GM18507 (cell line): Measurements from ENCODE around the gene NOXO1.
"Not testable (repeated sequence)": the region's sequence is repeated elsewhere in the genome, so short reads cannot be mapped to it uniquely, and the experiment has no call there.

ENCODE experiments used
- DNase-seq: peaks from one replicate; pipeline ENCODE4 v3.0.0; 2011; ENCODE audit warnings: low read depth; ENCODE audit not compliant: insufficient read length; ENCODE audit errors: extremely low spot score
- FAIRE-seq: peaks from 2 replicates; lab custom pipeline; 2011; peaks lifted over from hg19 to GRCh38; lab: Jason Lieb, UNC

Gene NOXO1

DNA sequence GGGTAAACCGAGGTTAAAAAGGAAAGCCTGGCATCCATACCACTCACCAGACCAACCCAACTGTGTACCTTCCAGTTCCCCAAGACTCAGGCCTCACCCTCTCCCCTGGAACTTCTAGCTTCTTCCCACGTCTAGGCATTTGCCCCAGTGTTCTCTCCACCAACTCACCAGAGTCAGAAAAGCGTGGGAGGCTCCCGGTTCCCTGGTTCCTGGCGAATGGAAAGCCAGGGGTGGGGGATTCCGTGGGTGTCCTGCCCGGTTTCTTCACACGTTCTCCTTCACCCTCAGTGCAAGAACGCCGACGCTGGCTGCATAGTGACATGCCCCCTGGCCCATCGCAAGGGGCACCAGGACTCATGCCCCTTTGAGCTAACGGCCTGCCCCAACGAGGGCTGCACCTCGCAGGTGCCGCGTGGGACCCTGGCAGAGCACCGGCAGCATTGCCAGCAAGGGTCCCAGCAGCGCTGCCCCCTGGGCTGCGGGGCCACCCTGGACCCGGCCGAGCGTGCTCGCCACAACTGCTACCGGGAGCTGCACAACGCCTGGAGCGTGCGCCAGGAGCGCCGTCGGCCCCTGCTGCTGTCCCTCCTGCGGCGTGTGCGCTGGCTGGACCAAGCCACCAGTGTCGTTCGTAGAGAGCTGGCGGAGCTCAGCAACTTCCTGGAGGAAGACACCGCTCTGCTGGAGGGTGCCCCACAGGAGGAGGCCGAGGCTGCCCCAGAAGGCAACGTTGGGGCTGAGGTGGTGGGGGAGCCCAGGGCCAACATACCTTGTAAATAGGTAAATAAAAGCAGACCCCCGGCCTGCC, 12.9 kb downstream of the NOXO1 start:
- FAIRE-seq (no peak), DNase-seq (no peak)

DNA sequence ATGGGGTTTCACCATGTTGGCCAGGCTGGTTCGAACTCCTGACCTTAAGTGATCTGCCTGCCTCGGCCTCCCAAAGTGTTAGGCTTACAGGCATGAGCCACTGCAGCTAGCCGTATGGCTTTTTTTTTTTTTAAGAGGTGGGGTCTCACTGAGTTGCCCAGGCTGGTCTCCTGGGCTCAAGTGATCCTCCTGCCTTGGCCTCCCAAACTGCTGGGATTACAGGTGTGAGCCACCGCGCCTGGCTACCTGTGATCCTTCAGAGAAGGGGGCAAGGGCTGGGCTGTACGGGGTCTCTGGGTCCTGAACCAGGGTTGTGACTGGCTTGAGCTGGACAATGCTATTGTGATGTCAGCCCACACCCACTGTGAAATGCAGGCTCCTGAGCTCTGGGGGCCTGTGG, 14.8 kb downstream of the NOXO1 start, which contains the start of gene RNF151:
RNF151 (plus strand) TSS at position 397 of the 400 bp plus-strand sequence. CDS start 26 bp downstream, outside the sequence.
- no peak for FAIRE-seq
- DNase-seq, result no peak

DNA sequence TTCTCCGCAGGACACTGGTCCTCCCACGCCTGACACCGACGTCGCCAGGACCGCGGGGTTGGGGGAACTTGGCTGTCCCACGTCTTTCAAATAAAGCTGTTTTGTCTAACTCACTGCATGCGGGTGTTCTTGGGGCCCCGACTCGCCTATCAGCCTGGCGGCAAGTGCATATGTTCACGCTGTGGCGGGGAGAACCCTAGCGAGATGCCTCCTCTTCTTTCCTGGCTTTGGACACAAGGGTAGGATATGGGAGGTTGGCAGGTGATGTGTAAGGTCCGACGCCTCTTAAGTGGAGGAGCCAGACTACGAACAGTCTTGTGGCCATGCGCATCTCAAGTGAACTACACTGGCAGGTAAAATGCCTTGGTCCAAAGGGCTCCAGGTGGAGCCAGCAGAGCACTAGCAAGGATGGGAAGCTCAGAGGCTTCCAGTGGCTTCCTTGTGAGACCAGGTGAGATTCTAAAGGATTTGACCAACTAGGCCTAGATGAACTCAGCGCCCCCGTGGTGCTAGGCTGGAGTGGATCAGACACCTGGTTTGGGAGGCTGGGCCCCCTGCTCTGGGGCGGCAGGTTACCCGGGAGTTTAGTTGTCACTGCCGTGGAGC, 15.8 kb downstream of the NOXO1 start:
- DNase-seq (no peak), FAIRE-seq (no peak)

DNA sequence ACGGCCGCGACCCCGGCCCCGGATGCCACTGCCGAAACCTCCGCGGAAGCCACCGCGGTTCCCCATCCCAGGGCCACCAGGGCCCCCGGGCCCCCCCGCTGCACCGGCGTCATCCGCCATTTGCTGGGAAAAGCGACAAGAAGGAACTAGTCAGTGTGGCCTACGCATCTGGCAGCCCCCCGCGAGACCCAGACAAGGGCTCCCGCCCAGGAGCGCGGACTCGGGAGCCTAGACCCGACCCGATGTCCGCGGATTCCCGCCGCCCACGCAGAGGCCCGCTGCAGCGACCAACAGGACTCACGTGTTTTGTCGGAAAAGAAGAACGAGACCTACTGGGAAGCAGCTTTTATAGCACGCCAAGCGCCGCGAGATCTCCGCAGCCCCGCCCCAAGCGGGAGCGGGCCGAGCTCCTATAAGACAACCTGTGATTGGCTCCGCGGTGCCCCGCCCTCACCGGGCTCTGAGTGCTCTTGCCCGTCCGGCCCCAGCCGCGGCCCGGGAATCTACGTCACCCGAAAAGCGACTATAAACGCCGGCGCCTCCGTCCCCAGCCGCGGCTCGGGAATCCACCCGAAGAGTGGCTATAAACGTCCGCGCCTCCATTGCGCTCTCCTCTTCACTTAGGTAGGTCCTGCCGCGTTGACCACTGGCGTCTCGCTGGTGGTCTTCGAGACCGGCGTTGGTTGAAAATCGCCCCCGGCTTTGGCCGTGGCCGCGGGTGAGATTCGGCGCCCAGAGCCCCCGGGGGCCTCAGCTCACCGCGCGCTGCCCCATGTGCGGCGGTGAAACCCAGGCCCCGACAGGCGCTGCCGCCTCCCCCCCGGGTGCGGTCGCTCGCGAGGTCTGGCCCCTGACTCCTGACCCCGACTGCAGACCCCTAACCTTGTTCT, 16.5 kb downstream of the NOXO1 start, which contains the start of gene RPS2:
RPS2 (minus strand) TSS at position 321 of the 890 bp plus-strand sequence; CDS start at position 120, 201 bp downstream.
- FAIRE-seq (peak; percentile 99), DNase-seq (peak; percentile 100)

DNA sequence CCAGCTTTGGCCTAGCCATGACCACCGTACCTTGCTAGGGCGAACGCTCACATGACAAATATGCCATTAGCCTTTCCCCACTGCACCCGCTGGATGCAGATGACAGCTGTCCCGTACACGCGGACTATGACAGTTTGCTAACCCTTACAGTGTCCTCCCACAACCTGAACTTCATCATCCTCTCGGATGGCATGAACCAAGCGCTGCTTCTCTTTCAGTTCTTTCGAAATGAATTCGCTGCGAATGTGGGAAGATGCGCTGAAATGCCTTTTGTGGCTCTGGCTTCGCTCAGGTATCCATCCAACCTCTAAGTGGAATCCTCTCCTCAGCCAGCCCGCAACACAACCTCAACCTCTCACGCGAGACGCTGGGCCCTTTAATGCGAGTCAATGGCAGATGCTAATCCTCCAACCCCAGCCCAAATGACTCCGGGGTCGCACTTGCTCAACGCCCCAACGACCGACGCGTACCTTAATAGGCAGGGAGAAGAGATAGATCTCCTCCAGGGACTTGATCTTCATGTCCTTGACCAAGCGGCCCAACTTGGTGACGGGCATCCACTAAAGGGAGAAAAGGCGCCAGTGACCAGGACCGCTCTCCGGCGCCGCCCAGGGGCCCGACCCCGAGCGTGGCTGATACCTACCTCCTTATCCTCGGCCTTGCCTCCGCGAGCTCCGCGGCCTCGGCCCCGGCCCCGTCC, 17.3 kb downstream of the NOXO1 start:
- no peak for FAIRE-seq
- no peak for DNase-seq

DNA sequence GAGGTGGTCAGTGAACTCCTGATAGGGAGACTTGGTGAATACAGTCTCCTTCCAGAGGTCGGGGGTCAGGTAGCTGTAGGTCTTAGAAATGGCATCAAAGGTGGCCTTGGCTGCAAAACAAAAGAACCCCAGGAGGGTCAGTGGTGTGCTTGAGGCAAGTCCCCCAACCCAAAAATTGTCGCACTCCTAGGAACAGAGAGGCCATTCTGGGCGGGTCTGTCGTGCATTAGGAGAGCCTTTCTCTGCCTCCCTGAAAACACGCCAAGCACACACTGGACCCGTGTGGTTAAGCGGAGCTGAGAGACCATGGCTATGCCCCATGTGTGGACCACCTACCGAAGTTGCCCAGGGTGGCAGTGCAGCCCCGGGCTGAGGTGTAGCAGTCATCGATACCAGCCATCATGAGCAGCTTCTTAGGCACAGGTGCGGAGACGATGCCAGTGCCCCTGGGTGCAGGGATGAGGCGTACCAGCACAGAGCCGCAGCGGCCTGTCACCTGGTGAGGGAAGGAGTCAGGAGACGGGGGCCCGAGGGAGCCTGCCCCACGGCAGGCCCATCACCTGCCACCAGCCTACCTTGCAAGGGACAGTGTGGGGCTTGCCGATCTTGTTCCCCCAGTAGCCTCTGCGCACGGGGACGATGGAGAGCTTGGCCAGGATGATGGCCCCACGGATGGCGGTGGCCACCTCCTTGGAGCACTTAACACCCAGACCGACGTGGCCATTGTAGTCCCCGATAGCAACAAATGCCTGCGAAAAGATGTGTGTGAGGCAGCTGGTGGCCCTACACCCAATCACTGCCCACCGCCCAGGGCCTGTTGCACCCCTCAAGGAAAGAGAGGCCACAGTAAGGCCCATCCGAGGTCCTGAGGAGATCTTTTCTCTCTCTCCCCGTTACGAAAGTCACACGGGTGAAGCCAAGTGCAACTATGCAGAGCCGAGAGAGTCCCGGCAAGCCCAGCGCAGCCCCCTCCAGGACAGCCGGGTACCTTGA, 18.8 kb downstream of the NOXO1 start:
- not testable (repeated sequence) for FAIRE-seq, DNase-seq

- FAIRE-seq (no peak), DNase-seq (no peak)
Measured at GRCh38 chr16:1961651-1962067, 19.6 kb downstream of the NOXO1 start.

- FAIRE-seq, result peak; percentile 73
- no peak for DNase-seq
Measured at GRCh38 chr16:1960665-1961630, 20.3 kb downstream of the NOXO1 start.

GRCh38 chr16:1959269-1960039, 21.8 kb downstream of the NOXO1 start, which contains the start of gene NDUFB10:
Gene NDUFB10, plus strand, starts transcription at chr16:1959538. Its CDS starts 87 bp downstream, at chr16:1959625.
- FAIRE-seq (peak; percentile 90), DNase-seq (peak; percentile 83)

GRCh38 chr16:1958715-1959268, 22.5 kb downstream of the NOXO1 start:
- DNase-seq (no peak), FAIRE-seq (no peak)

DNA sequence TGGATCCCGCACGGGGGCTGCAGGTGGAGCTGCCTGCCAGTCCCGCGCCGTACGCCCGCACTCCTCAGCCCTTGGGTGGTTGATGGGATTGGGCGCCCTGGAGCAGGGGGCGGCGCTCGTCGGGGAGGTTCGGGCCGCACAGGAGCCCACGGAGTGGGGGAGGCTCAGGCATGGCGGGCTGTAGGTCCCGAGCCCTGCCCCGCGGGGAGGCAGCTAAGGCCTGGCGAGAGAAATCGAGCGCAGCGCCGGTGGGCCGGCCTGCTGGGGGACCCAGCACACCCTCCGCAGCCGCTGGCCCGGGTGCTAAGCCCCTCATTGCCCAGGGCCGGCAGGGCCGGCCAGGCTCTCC, 23.2 kb downstream of the NOXO1 start:
- DNase-seq, FAIRE-seq: not testable (repeated sequence)

GRCh38 chr16:1957434-1958142, 23.7 kb downstream of the NOXO1 start:
- not testable (repeated sequence) for FAIRE-seq, DNase-seq

- DNase-seq (no peak), FAIRE-seq (no peak)
Measured at GRCh38 chr16:1953734-1954133, 27.5 kb downstream of the NOXO1 start.

DNA sequence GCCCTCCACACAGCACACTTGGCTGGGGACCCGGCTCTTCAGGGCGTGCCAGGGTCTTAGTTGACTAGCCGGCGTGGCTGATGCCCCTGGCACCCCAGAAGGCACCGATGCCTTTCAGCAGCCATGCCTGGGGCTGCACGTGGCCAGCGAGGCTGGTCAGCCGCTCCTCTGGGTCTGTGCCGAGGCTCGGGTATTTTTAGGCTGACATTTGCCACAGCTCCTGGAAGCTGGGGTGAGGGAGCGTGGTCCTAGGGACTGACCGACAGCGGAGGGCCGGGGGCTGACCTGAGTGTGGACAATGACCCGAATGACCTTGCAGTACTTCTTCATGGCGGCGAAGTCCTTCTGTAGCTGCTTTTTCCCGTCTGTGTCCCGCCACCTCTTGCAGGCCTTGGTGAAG, 30.7 kb downstream of the NOXO1 start:
- DNase-seq (no peak), FAIRE-seq (no peak)

DNA sequence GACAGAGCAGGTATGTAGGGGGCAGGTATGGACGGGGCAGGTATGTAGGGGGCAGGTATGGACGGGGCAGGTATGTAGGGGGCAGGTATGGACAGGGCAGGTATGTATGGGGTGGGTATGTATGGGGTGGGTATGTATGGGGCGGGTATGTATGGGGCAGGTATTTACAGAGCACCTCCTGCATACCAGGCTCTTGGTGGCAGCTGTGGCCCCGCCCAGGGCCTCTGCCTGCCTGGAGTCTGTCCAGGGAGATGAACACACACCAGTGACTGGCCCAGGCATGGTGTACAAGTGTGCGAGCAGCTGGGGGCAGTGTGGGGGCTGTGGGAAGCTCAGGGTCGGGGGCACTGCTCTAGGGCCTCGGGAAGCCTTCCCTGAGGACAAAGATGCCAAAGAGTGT, 31.2 kb downstream of the NOXO1 start:
- no peak for FAIRE-seq

More for the DNA sequence above, 31.2 kb downstream of the NOXO1 start:
- no peak for DNase-seq
